A549 (cell line): ENCODE data around the gene CCS. TPM values are rescaled to one million over a fixed set of nuclear protein-coding genes. Genes with fewer than 3 reads are reported as not detected.

Source experiments
- ATAC-seq, 2 experiments: fragments of 200-7000 bp in 1 of 2; fragments of >200 bp in 1 of 2; cut with Nextera tagmentation in 1 of 2; cut with Tn5 transposase in 1 of 2; 3 replicates each; pipeline versions ENCODE4 v1.8.0 to v1.9.1; 2018 to 2020; ENCODE audit warnings: mild to moderate bottlenecking in 1 of 2, moderate library complexity in 1 of 2
- CTCF ChIA-PET: fragments of 300-600 bp; sonication (Branson Sonifier 250); formaldehyde crosslinking; extraction: SDS; loops from one replicate; lab custom pipeline; 2021; ENCODE audit warnings: antibody characterized with exemption, inconsistent platforms; lab: Yijun Ruan, JAX
- POLR2A ChIA-PET: fragments of 350-600 bp; formaldehyde crosslinking; extraction: SDS; loops from one replicate; lab custom pipeline; 2021; ENCODE audit warnings: antibody characterized with exemption, inconsistent platforms; lab: Yijun Ruan, JAX
- DNase-seq, 2 experiments: peaks; one replicate each; pipeline versions ENCODE4 v3.0.0 to v3.0.0-alpha.2; 2011 to 2016; ENCODE audit warnings: low read depth in 1 of 2, low spot score in 1 of 2
- FAIRE-seq: peaks from 2 replicates; lab custom pipeline; 2011; peaks lifted over from hg19 to GRCh38; lab: Jason Lieb, UNC
- H3K27ac ChIP-seq, 2 experiments: fragments of >200 bp; sonication (Bioruptor Twin); formaldehyde crosslinking; 3 replicates each; pipeline ENCODE4 v1.5.1; 2016 to 2017
- H3K4me1 ChIP-seq: fragments of >200 bp; sonication (Bioruptor Twin); formaldehyde crosslinking; 3 replicates; pipeline ENCODE4 v1.6.1; 2016
- H3K4me2 ChIP-seq: fragments of >200 bp; sonication (Bioruptor Twin); formaldehyde crosslinking; 3 replicates; pipeline ENCODE4 v1.6.1; 2016
- H3K4me3 ChIP-seq: fragments of >200 bp; sonication (Bioruptor Twin); formaldehyde crosslinking; 3 replicates; pipeline ENCODE4 v1.5.1; 2016
- H3K9me3 ChIP-seq: fragments of >200 bp; sonication (Bioruptor Twin); formaldehyde crosslinking; 3 replicates; pipeline ENCODE4 v1.6.1; 2016
- ATOH8 ChIP-seq: fragments of 250-450 bp; sonication (Bioruptor Pico); IDR thresholded peaks from 2 replicates; pipeline ENCODE4 v1.5.0; 2020; ENCODE audit warnings: low read depth, mild to moderate bottlenecking, moderate library complexity
- BHLHE40 ChIP-seq: IDR thresholded peaks from 2 replicates; pipeline ENCODE4 v1.6.1; 2012; ENCODE audit warnings: low read depth, low read length, inconsistent platforms
- CBX2 ChIP-seq: fragments of 200-600 bp; sonication (generic); IDR thresholded peaks from 2 replicates; pipeline ENCODE4 v1.6.1; 2016; ENCODE audit warnings: low read depth, mild to moderate bottlenecking, borderline replicate concordance
- CHD2 ChIP-seq: fragments of 150-350 bp; IDR thresholded peaks from 2 replicates; pipeline ENCODE4 v1.6.1; 2014; ENCODE audit warnings: low read length; ENCODE audit not compliant: partially characterized antibody
- EHF ChIP-seq: fragments of 250-450 bp; sonication (Bioruptor Pico); IDR thresholded peaks from 2 replicates; pipeline ENCODE4 v1.5.0; 2020; ENCODE audit warnings: mild to moderate bottlenecking
- EP300 ChIP-seq, 2 experiments: fragments of >200 bp; sonication (Bioruptor Twin); formaldehyde crosslinking; IDR thresholded peaks; 2 replicates in 1 of 2; 3 replicates in 1 of 2; pipeline ENCODE4 v1.6.1; 2016 to 2017
- HDAC2 ChIP-seq: fragments of 200-600 bp; sonication (generic); IDR thresholded peaks from 2 replicates; pipeline ENCODE4 v1.6.1; 2016
- HES2 ChIP-seq: fragments of >200 bp; sonication (Bioruptor Twin); formaldehyde crosslinking; IDR thresholded peaks from 2 replicates; pipeline ENCODE4 v1.6.1; 2016
- HOXB5 ChIP-seq: fragments of 250-450 bp; sonication (Bioruptor Pico); IDR thresholded peaks from 2 replicates; pipeline ENCODE4 v1.5.0; 2020; ENCODE audit warnings: mild to moderate bottlenecking, moderate library complexity
- JUN ChIP-seq, 2 experiments: fragments of >200 bp; sonication (Bioruptor Twin); formaldehyde crosslinking; IDR thresholded peaks; 2 replicates in 1 of 2; 3 replicates in 1 of 2; pipeline ENCODE4 v1.6.1; 2016 to 2017
- JUNB ChIP-seq: fragments of >200 bp; sonication (Bioruptor Twin); formaldehyde crosslinking; IDR thresholded peaks from 2 replicates; pipeline ENCODE4 v1.6.1; 2016
- KDM1A ChIP-seq: fragments of 200-600 bp; sonication (generic); IDR thresholded peaks from 2 replicates; pipeline ENCODE4 v1.6.1; 2016; ENCODE audit warnings: low read depth, mild to moderate bottlenecking
- MAFK ChIP-seq: fragments of 450-650 bp; IDR thresholded peaks from 2 replicates; pipeline ENCODE4 v1.6.1; 2014; ENCODE audit not compliant: partially characterized antibody
- MAX ChIP-seq: IDR thresholded peaks from 2 replicates; pipeline ENCODE4 v1.6.1; 2012
- MAZ ChIP-seq: fragments of 150-350 bp; IDR thresholded peaks from 2 replicates; pipeline ENCODE4 v1.6.1; 2014; ENCODE audit warnings: antibody characterized with exemption, low read depth, low read length, borderline replicate concordance
- NFE2L2 ChIP-seq: fragments of 150-350 bp; conservative IDR thresholded peaks from 2 replicates; pipeline ENCODE4 v1.6.1; 2014; ENCODE audit warnings: low read length
- NPAS2 ChIP-seq: fragments of 250-450 bp; sonication (Bioruptor Pico); IDR thresholded peaks from 2 replicates; pipeline ENCODE4 v1.8.0; 2022; ENCODE audit warnings: mild to moderate bottlenecking, moderate library complexity, borderline replicate concordance
- POLR2A ChIP-seq: IDR thresholded peaks from 2 replicates; pipeline ENCODE4 v1.6.1; 2012; ENCODE audit warnings: mild to moderate bottlenecking, low read length
- POLR2AphosphoS2 ChIP-seq: conservative IDR thresholded peaks from 2 replicates; pipeline ENCODE4 v1.6.1; 2012; ENCODE audit warnings: low read length, improper control_type of control experiment, inconsistent platforms
- RARB ChIP-seq: fragments of 250-450 bp; sonication (Bioruptor Pico); IDR thresholded peaks from 2 replicates; pipeline ENCODE4 v1.8.0; 2021; ENCODE audit warnings: mild to moderate bottlenecking, moderate library complexity
- REST ChIP-seq: fragments of 200-600 bp; sonication (generic); IDR thresholded peaks from 2 replicates; pipeline ENCODE4 v1.6.1; 2016; ENCODE audit warnings: antibody characterized with exemption, mild to moderate bottlenecking, moderate library complexity
- ZC3H11A ChIP-seq: fragments of 450-650 bp; IDR thresholded peaks from 2 replicates; pipeline ENCODE4 v1.6.1; 2014; ENCODE audit warnings: antibody characterized with exemption, mild to moderate bottlenecking
- ZFP36 ChIP-seq: fragments of 450-650 bp; IDR thresholded peaks from 2 replicates; pipeline ENCODE4 v1.6.1; 2014; ENCODE audit warnings: borderline replicate concordance; ENCODE audit not compliant: partially characterized antibody
- ZNF302 ChIP-seq: fragments of 250-450 bp; sonication (Bioruptor Pico); IDR thresholded peaks from 2 replicates; pipeline ENCODE4 v1.9.0; 2021; ENCODE audit warnings: inconsistent platforms, mild to moderate bottlenecking, moderate library complexity
- ZSCAN20 ChIP-seq: fragments of 250-450 bp; sonication (Bioruptor Pico); IDR thresholded peaks from 2 replicates; pipeline ENCODE4 v1.8.0; 2022; ENCODE audit warnings: mild to moderate bottlenecking, moderate library complexity
- WGBS: methylation state at CpG from one replicate; pipeline ENCODE4 v1.1.6; 2017; ENCODE audit errors: missing lambda C conversion rate; 5-methylcytosine and 5-hydroxymethylcytosine counted together
- polyA plus RNA-seq, 4 experiments: library from polyadenylated mRNA; depleted of rRNA in 3 of 4; stranded (reverse); fragments of >200 nt; fragmentation: RNase III in 1 of 4; extraction: RNeasy Plus Mini Kit Qiagen cat#74134 plus additional on column Dnase treatment in 1 of 4; gene quantifications; 2 replicates in 3 of 4; 3 replicates in 1 of 4; pipeline ENCODE4 v1.2.3, GENCODE V29; 2011 to 2017
- TF ChIP-seq, protein P1 (sequence below): fragments of 450-650 bp; IDR thresholded peaks from 2 replicates; pipeline ENCODE4 v1.6.1; 2014; ENCODE audit warnings: antibody characterized with exemption
- TF ChIP-seq, protein P2 (sequence below): fragments of >200 bp; sonication (Bioruptor Twin); formaldehyde crosslinking; IDR thresholded peaks from 3 replicates; pipeline ENCODE4 v1.5.1; 2016

The CCS gene
- polyA plus RNA-seq, 2 of the 4 experiments (the other 2 are of a cell fraction): 18.3 to 46.5 TPM

DNA sequence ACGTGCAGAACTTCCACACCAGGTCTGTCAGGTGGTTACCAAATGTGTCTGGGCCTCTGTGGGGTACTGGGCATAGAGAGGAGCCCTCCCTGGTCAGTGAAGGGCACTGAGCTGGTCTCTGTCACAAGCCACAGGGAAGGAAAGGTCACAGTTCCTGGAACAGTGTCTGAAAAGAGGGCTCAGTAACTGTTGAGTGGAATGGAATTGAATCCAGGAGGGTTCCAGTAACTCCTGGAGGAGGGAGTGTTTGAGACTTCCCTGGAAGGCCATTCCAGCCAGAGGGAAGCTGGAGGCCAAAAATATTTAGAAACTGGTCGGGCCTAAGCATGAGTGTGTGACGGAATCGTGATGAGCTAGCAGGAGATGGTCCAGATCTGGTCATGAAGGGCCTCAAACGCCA is 38.4 kb upstream of the CCS start:
- Histone ChIP-seq H3K4me3 (no peak overlapping the region), H3K9me3 (no peaks in the 10 kb centered on the region)
- FAIRE-seq: no peak
- CTCF ChIA-PET: interaction anchor here (0.7 to 1.0 kb wide), 4 partner anchors 15 to 243 kb away, joined by 3 to 5 read pairs (median 4); partner anchors contain the start of gene CCDC87
- WGBS: 64% methylated on average over 5 of the region's 5 CpGs
- TF ChIP-seq, protein P1, sequence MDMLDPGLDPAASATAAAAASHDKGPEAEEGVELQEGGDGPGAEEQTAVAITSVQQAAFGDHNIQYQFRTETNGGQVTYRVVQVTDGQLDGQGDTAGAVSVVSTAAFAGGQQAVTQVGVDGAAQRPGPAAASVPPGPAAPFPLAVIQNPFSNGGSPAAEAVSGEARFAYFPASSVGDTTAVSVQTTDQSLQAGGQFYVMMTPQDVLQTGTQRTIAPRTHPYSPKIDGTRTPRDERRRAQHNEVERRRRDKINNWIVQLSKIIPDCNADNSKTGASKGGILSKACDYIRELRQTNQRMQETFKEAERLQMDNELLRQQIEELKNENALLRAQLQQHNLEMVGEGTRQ: no peak
- no peak for TF ChIP-seq HOXB5 (CRISPR knock-in tag)
- no peak for TF ChIP-seq HDAC2
- no peak for TF ChIP-seq ZSCAN20
- no peak for TF ChIP-seq BHLHE40
- TF ChIP-seq JUN (IDR thresholded peaks at IDR 0.05): no peak
- TF ChIP-seq POLR2AphosphoS2: no peak
- TF ChIP-seq MAX: no peak
- TF ChIP-seq ATOH8 (CRISPR knock-in tag): no peak
- TF ChIP-seq REST: no peak
- TF ChIP-seq EP300 (IDR thresholded peaks at IDR 0.05): no peak
- TF ChIP-seq MAFK: no peak
- no peak for TF ChIP-seq CBX2
- TF ChIP-seq, all 56 proteins: peak for 0
- DNase-seq (no peak), ATAC-seq (no peak)
- no peak overlapping the region for H3K4me2 ChIP-seq
- POLR2A ChIA-PET: interaction anchor here (1.5 kb wide), 1 partner anchor 9 kb away, joined by 6 read pairs; the partner anchor contains the start of gene ZDHHC24
- no peaks in the 10 kb centered on the region for H3K4me1 ChIP-seq
- no peak overlapping the region for H3K27ac ChIP-seq

DNA sequence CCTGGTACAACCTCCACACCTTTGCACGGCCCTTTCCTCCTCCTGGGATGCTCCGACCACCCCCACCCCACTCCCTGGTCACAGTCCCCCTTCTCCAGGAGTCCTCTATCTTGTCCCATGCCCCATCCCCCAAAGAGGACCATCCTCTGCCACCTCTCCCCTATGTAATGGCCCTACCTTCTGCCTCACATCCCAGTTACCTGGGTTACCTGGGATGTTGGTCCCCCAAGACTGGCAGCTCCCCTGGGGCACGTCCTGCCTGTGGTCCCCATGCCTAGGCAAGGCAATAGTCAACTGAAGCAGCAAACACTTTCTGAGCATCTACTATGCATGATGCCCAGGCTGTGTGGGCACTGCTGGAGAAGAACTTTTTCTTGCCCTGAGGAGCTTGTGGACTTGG is 37.6 kb upstream of the CCS start:
- TF ChIP-seq NPAS2 (CRISPR knock-in tag) (no peak), MAFK (no peak), ZC3H11A (no peak), JUNB (no peak), POLR2AphosphoS2 (no peak), MAZ (no peak), KDM1A (no peak), ZFP36 (no peak), ZNF302 (CRISPR knock-in tag) (no peak), HOXB5 (CRISPR knock-in tag) (no peak), HES2 (no peak), CHD2 (no peak), EHF (CRISPR knock-in tag) (no peak), RARB (no peak), NFE2L2 (no peak), POLR2A (no peak)
- TF ChIP-seq, protein P2, sequence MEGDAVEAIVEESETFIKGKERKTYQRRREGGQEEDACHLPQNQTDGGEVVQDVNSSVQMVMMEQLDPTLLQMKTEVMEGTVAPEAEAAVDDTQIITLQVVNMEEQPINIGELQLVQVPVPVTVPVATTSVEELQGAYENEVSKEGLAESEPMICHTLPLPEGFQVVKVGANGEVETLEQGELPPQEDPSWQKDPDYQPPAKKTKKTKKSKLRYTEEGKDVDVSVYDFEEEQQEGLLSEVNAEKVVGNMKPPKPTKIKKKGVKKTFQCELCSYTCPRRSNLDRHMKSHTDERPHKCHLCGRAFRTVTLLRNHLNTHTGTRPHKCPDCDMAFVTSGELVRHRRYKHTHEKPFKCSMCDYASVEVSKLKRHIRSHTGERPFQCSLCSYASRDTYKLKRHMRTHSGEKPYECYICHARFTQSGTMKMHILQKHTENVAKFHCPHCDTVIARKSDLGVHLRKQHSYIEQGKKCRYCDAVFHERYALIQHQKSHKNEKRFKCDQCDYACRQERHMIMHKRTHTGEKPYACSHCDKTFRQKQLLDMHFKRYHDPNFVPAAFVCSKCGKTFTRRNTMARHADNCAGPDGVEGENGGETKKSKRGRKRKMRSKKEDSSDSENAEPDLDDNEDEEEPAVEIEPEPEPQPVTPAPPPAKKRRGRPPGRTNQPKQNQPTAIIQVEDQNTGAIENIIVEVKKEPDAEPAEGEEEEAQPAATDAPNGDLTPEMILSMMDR: no peak
- Histone ChIP-seq H3K4me2 (no peak overlapping the region), H3K4me1 (no peaks in the 10 kb centered on the region), H3K9me3 (no peaks in the 10 kb centered on the region), H3K4me3 (no peak overlapping the region), H3K27ac (no peak overlapping the region)
- CTCF ChIA-PET: interaction anchor here (0.7 to 1.0 kb wide), 3 partner anchors 14 to 244 kb away, joined by 3 to 4 read pairs (median 3); no protein-coding TSS in a partner anchor
- FAIRE-seq (no peak), DNase-seq (no peak), ATAC-seq (no peak)
- WGBS: 16% methylated on average over 3 of the region's 3 CpGs
- POLR2A ChIA-PET: interaction anchor here (1.5 kb wide), 1 partner anchor 10 kb away, joined by 6 read pairs; the partner anchor contains the start of gene ZDHHC24
